Neutrophil (primary cell): ENCODE measurements around the gene LHX2.
A peak's percentile ranks its signal among the peaks of the same experiment; 100 is the strongest.

Source experiments
- H3K27ac ChIP-seq: fragments of 200-600 bp; sonication (generic); 2 replicates; pipeline ENCODE4 v1.5.1; 2016; ENCODE audit warnings: mild to moderate bottlenecking, moderate library complexity
- H3K27me3 ChIP-seq: fragments of 200-600 bp; sonication (generic); 2 replicates; pipeline ENCODE4 v1.6.0; 2016; ENCODE audit warnings: mild to moderate bottlenecking
- H3K36me3 ChIP-seq: fragments of 200-600 bp; sonication (generic); 2 replicates; pipeline ENCODE4 v1.5.1; 2017
- H3K4me1 ChIP-seq, 2 experiments: fragments of 200-600 bp in 1 of 2; sonication (generic) in 1 of 2; 1 replicate in 1 of 2; 2 replicates in 1 of 2; pipeline versions ENCODE4 v1.5.1 to v1.6.1; 2013 to 2016; ENCODE audit warnings: low read depth in 1 of 2, low read length in 1 of 2, mild to moderate bottlenecking in 1 of 2, moderate library complexity in 1 of 2; ENCODE audit not compliant: control insufficient read depth in 1 of 2, insufficient read depth in 1 of 2
- H3K4me3 ChIP-seq, 2 experiments: fragments of 200-600 bp in 1 of 2; sonication (generic) in 1 of 2; 1 replicate in 1 of 2; 2 replicates in 1 of 2; pipeline ENCODE4 v1.5.1; 2013 to 2016; ENCODE audit warnings: low read depth in 1 of 2, low read length in 1 of 2, mild to moderate bottlenecking in 1 of 2, moderate library complexity in 1 of 2
- H3K9me3 ChIP-seq: fragments of 200-600 bp; sonication (generic); 2 replicates; pipeline ENCODE4 v1.5.1; 2016
- TF ChIP-seq, protein P1 (sequence below): fragments of 200-600 bp; sonication (generic); IDR thresholded peaks from 2 replicates; pipeline ENCODE4 v1.5.1; 2016; ENCODE audit warnings: antibody characterized with exemption

Gene LHX2

GRCh38 chr9:124011460-124012301 is at the start of gene LHX2:
Gene LHX2, plus strand, starts transcription at chr9:124011768. Its CDS starts 581 bp downstream, at chr9:124012349.
- Histone ChIP-seq H3K4me1 (peaks cover 50 to 69% of the 10 kb centered on the region in 2 experiments), H3K27ac (no peak within 1 kb of the TSS), H3K9me3 (no peaks in the 10 kb centered on the region), H3K4me3 (peak within 1 kb of the TSS; percentile 25 to 45), H3K36me3 (no peaks in the 10 kb centered on the region), H3K27me3 (peaks cover 100% of the 10 kb centered on the region)
- TF ChIP-seq, protein P1, sequence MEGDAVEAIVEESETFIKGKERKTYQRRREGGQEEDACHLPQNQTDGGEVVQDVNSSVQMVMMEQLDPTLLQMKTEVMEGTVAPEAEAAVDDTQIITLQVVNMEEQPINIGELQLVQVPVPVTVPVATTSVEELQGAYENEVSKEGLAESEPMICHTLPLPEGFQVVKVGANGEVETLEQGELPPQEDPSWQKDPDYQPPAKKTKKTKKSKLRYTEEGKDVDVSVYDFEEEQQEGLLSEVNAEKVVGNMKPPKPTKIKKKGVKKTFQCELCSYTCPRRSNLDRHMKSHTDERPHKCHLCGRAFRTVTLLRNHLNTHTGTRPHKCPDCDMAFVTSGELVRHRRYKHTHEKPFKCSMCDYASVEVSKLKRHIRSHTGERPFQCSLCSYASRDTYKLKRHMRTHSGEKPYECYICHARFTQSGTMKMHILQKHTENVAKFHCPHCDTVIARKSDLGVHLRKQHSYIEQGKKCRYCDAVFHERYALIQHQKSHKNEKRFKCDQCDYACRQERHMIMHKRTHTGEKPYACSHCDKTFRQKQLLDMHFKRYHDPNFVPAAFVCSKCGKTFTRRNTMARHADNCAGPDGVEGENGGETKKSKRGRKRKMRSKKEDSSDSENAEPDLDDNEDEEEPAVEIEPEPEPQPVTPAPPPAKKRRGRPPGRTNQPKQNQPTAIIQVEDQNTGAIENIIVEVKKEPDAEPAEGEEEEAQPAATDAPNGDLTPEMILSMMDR, result no peak

DNA sequence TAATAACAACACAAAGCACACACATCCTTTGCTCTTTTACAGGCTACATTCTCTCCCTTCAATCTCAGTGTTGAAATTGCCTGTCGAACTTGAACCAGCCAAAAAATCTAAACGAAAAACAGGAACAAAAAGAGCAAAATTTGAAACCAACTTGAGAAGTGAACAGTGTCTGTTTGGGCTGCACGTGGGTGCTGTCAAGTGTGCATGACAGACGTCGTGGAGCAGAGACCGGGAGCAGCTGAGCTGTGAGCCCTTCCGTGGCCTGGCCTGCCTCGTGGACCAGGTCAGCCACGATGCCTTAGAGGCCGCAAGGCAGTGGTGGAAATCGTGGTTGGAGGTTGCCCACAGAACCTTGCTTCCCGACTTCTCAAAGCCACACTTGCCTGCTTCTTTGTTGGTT is 46.8 kb upstream of the LHX2 start:
- H3K9me3 ChIP-seq, result no peaks in the 10 kb centered on the region
- no peak overlapping the region for H3K27ac ChIP-seq
- TF ChIP-seq, protein P1, result no peak

GRCh38 chr9:123965801-123966686 is 45.5 kb upstream of the LHX2 start:
- no peaks in the 10 kb centered on the region for H3K36me3 ChIP-seq
- TF ChIP-seq, protein P1, result no peak
- no peak overlapping the region for H3K4me3 ChIP-seq
- H3K9me3 ChIP-seq, result no peaks in the 10 kb centered on the region
- no peak overlapping the region for H3K27ac ChIP-seq
- H3K27me3 ChIP-seq, result peaks cover 80% of the 10 kb centered on the region
- H3K4me1 ChIP-seq, result no peaks in the 10 kb centered on the region

More for the DNA sequence above, 46.8 kb upstream of the LHX2 start:
- peaks cover 80% of the 10 kb centered on the region for H3K27me3 ChIP-seq
- no peaks in the 10 kb centered on the region for H3K4me1 ChIP-seq
- no peaks in the 10 kb centered on the region for H3K36me3 ChIP-seq
- H3K4me3 ChIP-seq, result no peak overlapping the region

- TF ChIP-seq, protein P1, result no peak
- no peaks in the 10 kb centered on the region for H3K9me3 ChIP-seq
Observed at GRCh38 chr9:123967323-123967722, 44.2 kb upstream of the LHX2 start.

DNA sequence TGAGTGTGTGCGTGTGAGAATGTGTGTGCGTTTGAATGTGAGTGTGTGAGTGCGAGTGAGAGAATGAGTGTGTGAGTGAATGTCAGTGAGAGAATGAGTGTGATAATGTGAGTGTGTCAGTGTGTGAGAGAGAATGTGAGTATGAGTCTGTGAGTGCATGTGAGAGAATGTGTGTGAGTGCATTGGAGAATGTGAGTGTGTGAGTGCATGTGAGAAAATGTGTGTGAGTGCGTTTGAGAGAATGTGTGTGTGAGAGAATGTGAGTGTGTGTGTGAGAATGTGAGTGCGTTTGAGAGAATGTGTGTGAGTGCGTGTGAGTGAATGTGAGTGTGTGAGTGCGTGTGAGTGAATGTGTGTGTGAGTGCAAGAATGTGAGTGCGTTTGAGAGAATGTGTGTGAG is 39.0 kb upstream of the LHX2 start:
- no peaks in the 10 kb centered on the region for H3K9me3 ChIP-seq
- H3K4me1 ChIP-seq, result no peaks in the 10 kb centered on the region
- peaks cover 62% of the 10 kb centered on the region for H3K27me3 ChIP-seq
- no peaks in the 10 kb centered on the region for H3K36me3 ChIP-seq
- H3K4me3 ChIP-seq, result no peak overlapping the region
- no peak overlapping the region for H3K27ac ChIP-seq
- TF ChIP-seq, protein P1, result no peak

More at GRCh38 chr9:123967323-123967722, 44.2 kb upstream of the LHX2 start:
- Histone ChIP-seq H3K27ac (no peak overlapping the region), H3K4me1 (no peaks in the 10 kb centered on the region), H3K4me3 (no peak overlapping the region), H3K27me3 (peaks cover 78% of the 10 kb centered on the region), H3K36me3 (no peaks in the 10 kb centered on the region)
